SK-N-SH treated with all-trans-retinoic acid at 6 μM for 48 hours (cell line): ENCODE results near the gene ZBTB7A.

ENCODE experiments used
- ATAC-seq: fragments of 200-7000 bp; cut with Tn5 transposase; 3 replicates; pipeline ENCODE4 v1.9.1; 2020; ENCODE audit warnings: mild to moderate bottlenecking, moderate library complexity
- ARNTL ChIP-seq: fragments of 450-650 bp; formaldehyde crosslinking; IDR thresholded peaks from 2 replicates; pipeline ENCODE4 v1.5.0; 2020; ENCODE audit warnings: low read depth, mild to moderate bottlenecking, moderate library complexity, borderline replicate concordance
- CREB5 ChIP-seq: fragments of 250-450 bp; sonication (Bioruptor Pico); IDR thresholded peaks from 2 replicates; pipeline ENCODE4 v1.5.1; 2020; ENCODE audit warnings: low read depth, mild to moderate bottlenecking, moderate library complexity
- CSDC2 ChIP-seq: fragments of 250-450 bp; sonication (Bioruptor Pico); IDR thresholded peaks from 2 replicates; pipeline ENCODE4 v1.5.0; 2020; ENCODE audit warnings: mild to moderate bottlenecking, moderate library complexity
- ESRRG ChIP-seq: fragments of 250-450 bp; sonication (Bioruptor Pico); IDR thresholded peaks from 2 replicates; pipeline ENCODE4 v1.6.1; 2021; ENCODE audit warnings: mild to moderate bottlenecking
- GLIS3 ChIP-seq: fragments of 250-450 bp; sonication (Bioruptor Pico); IDR thresholded peaks from 2 replicates; pipeline ENCODE4 v1.5.0; 2020; ENCODE audit warnings: mild to moderate bottlenecking, moderate library complexity
- OSR1 ChIP-seq: fragments of 250-450 bp; sonication (Bioruptor Pico); IDR thresholded peaks from 2 replicates; pipeline ENCODE4 v1.8.0; 2022; ENCODE audit warnings: moderate library complexity, mild to moderate bottlenecking, inconsistent platforms
- PATZ1 ChIP-seq: fragments of 250-450 bp; sonication (Bioruptor Pico); IDR thresholded peaks from 2 replicates; pipeline ENCODE4 v1.8.0; 2020; ENCODE audit warnings: mild to moderate bottlenecking, moderate library complexity, borderline replicate concordance
- PPARA ChIP-seq: fragments of 250-450 bp; sonication (Bioruptor Pico); IDR thresholded peaks from 2 replicates; pipeline ENCODE4 v1.5.0; 2020; ENCODE audit warnings: mild to moderate bottlenecking, borderline replicate concordance
- TCF4 ChIP-seq: fragments of 250-450 bp; sonication (Bioruptor Pico); IDR thresholded peaks from 2 replicates; pipeline ENCODE4 v1.8.0; 2021; ENCODE audit warnings: mild to moderate bottlenecking, moderate library complexity, borderline replicate concordance
- TOX ChIP-seq: fragments of 250-450 bp; sonication (Bioruptor Pico); IDR thresholded peaks from 2 replicates; pipeline ENCODE4 v1.8.0; 2021; ENCODE audit warnings: mild to moderate bottlenecking, moderate library complexity, borderline replicate concordance
- ZC3H10 ChIP-seq: fragments of 250-450 bp; sonication (Bioruptor Pico); IDR thresholded peaks from 2 replicates; pipeline ENCODE4 v1.5.1; 2021; ENCODE audit warnings: mild to moderate bottlenecking, moderate library complexity
- ZFP3 ChIP-seq: fragments of 250-450 bp; sonication (Bioruptor Pico); IDR thresholded peaks from 2 replicates; pipeline ENCODE4 v1.5.0; 2020; ENCODE audit warnings: mild to moderate bottlenecking, moderate library complexity
- ZFP30 ChIP-seq: fragments of 450-650 bp; formaldehyde crosslinking; IDR thresholded peaks from 2 replicates; pipeline ENCODE4 v1.5.0; 2022; ENCODE audit warnings: mild to moderate bottlenecking, moderate library complexity
- ZNF565 ChIP-seq: fragments of 450-650 bp; formaldehyde crosslinking; conservative IDR thresholded peaks from 2 replicates; pipeline ENCODE4 v1.5.0; 2020; ENCODE audit warnings: low read depth, mild to moderate bottlenecking, moderate library complexity
- ZNF70 ChIP-seq: fragments of 450-650 bp; formaldehyde crosslinking; IDR thresholded peaks from 2 replicates; pipeline ENCODE4 v1.5.0; 2020; ENCODE audit warnings: mild to moderate bottlenecking, moderate library complexity
- ZNF8 ChIP-seq: fragments of 450-650 bp; formaldehyde crosslinking; IDR thresholded peaks from 2 replicates; pipeline ENCODE4 v1.5.0; 2020; ENCODE audit warnings: mild to moderate bottlenecking, moderate library complexity
- TF ChIP-seq, protein P1 (sequence below): fragments of 250-450 bp; sonication (Bioruptor Pico); IDR thresholded peaks from 2 replicates; pipeline ENCODE4 v1.5.1; 2021; ENCODE audit warnings: mild to moderate bottlenecking, moderate library complexity
- TF ChIP-seq, protein P2 (sequence below): fragments of 250-450 bp; sonication (Bioruptor Pico); IDR thresholded peaks from 2 replicates; pipeline ENCODE4 v1.8.0; 2021; ENCODE audit warnings: low read depth, mild to moderate bottlenecking, moderate library complexity, borderline replicate concordance

The ZBTB7A gene

DNA sequence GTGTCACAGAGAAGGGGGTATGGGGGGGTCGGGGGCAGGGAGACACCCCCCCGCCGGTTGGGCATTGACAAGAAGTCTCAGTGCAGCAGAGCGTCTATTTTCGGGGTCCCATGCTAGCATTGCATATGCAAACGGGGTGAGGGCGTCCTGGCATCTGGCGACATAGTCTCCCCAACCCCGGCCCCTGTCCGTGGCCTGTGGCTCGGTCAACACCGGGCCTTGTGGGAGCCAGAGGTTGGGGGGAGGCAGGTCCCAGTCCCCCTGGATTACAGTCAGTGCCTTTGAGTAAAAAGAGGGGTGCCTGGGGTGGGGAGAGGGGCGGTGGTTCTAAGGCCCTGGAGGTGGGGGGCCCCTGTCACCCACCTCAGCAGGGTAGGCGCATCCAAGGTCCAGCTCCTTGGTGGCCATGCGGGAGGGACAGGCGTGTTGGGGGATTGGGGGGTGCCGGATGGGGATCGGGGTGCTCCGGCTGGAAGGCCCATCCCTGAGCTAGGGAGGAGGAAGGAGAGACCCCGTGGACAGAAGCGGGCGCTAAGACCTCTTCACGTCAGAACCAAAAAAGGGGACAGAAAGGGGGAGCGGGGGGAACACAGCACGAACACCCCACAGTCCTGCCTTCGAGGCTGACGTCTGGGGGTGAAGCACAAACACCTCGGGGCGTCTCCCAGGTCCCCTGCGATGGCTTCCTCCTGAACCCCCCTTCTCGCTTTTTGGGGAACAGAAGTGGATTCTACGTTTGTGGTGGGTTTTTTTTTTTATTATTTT, 20.9 kb downstream of the ZBTB7A start (continued):
- TF ChIP-seq, protein P1, sequence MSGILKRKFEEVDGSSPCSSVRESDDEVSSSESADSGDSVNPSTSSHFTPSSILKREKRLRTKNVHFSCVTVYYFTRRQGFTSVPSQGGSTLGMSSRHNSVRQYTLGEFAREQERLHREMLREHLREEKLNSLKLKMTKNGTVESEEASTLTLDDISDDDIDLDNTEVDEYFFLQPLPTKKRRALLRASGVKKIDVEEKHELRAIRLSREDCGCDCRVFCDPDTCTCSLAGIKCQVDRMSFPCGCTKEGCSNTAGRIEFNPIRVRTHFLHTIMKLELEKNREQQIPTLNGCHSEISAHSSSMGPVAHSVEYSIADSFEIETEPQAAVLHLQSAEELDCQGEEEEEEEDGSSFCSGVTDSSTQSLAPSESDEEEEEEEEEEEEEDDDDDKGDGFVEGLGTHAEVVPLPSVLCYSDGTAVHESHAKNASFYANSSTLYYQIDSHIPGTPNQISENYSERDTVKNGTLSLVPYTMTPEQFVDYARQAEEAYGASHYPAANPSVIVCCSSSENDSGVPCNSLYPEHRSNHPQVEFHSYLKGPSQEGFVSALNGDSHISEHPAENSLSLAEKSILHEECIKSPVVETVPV (CRISPR knock-in tag), result no peak
- TF ChIP-seq ZNF70, result no peak
- no peak for TF ChIP-seq ZNF565
- TF ChIP-seq ESRRG, result no peak
- no peak for TF ChIP-seq ARNTL

- ATAC-seq, result no peak
- no peak for TF ChIP-seq ZNF8
- no peak for TF ChIP-seq TCF4 (CRISPR knock-in tag)
- TF ChIP-seq GLIS3 (CRISPR knock-in tag), result no peak
- TF ChIP-seq ZNF565, result no peak
- no peak for TF ChIP-seq OSR1
- TF ChIP-seq, protein P2, sequence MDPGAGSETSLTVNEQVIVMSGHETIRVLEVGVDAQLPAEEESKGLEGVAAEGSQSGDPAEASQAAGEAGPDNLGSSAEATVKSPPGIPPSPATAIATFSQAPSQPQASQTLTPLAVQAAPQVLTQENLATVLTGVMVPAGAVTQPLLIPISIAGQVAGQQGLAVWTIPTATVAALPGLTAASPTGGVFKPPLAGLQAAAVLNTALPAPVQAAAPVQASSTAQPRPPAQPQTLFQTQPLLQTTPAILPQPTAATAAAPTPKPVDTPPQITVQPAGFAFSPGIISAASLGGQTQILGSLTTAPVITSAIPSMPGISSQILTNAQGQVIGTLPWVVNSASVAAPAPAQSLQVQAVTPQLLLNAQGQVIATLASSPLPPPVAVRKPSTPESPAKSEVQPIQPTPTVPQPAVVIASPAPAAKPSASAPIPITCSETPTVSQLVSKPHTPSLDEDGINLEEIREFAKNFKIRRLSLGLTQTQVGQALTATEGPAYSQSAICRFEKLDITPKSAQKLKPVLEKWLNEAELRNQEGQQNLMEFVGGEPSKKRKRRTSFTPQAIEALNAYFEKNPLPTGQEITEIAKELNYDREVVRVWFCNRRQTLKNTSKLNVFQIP (CRISPR knock-in tag), result no peak
- no peak for TF ChIP-seq PATZ1 (CRISPR knock-in tag)
- TF ChIP-seq ZNF70, result no peak
- TF ChIP-seq ZFP30, result no peak
- no peak for TF ChIP-seq TOX (CRISPR knock-in tag)
- no peak for TF ChIP-seq CSDC2
- TF ChIP-seq, all 23 proteins: peak for 0
Measured at GRCh38 chr19:4044990-4045465, 21.7 kb downstream of the ZBTB7A start.

- no peak for TF ChIP-seq TCF4 (CRISPR knock-in tag)
- no peak for TF ChIP-seq ZNF565
- TF ChIP-seq ARNTL, result no peak
- no peak for TF ChIP-seq ZC3H10 (CRISPR knock-in tag)
- TF ChIP-seq PPARA (CRISPR knock-in tag), result no peak
- no peak for TF ChIP-seq CSDC2
- no peak for TF ChIP-seq PATZ1 (CRISPR knock-in tag)
- TF ChIP-seq ZFP30, result no peak
- TF ChIP-seq, protein P1 (CRISPR knock-in tag), result no peak
- no peak for ATAC-seq
Measured at GRCh38 chr19:4043966-4044715, 22.6 kb downstream of the ZBTB7A start.

GRCh38 chr19:4043401-4043800, 23.3 kb downstream of the ZBTB7A start:
- ATAC-seq, result no peak
- TF ChIP-seq ZFP30, result no peak
- no peak for TF ChIP-seq TCF4 (CRISPR knock-in tag)
- TF ChIP-seq PPARA (CRISPR knock-in tag), result no peak
- TF ChIP-seq OSR1, result no peak
- no peak for TF ChIP-seq ZNF8
- no peak for TF ChIP-seq ZFP3 (CRISPR knock-in tag)
- no peak for TF ChIP-seq PATZ1 (CRISPR knock-in tag)
- no peak for TF ChIP-seq ZC3H10 (CRISPR knock-in tag)
- TF ChIP-seq CREB5 (CRISPR knock-in tag), result no peak
- TF ChIP-seq, protein P2 (CRISPR knock-in tag), result no peak
- no peak for TF ChIP-seq TOX (CRISPR knock-in tag)
